NCI-H2227 treated with DMSO at 0.1 percent for 48 hours (cell line): ENCODE measurements around the gene CLDN11.
A peak's percentile ranks its signal among the peaks of the same experiment; 100 is the strongest.

Experiments used
- DNase-seq: peaks from one replicate; lab custom pipeline; 2025; lab: John Stamatoyannopoulos, UW

The CLDN11 gene

GRCh38 chr3:170418422-170419398 lies at the start of gene CLDN11:
CLDN11 (plus strand) TSS chr3:170418868; CDS start chr3:170419067, 199 bp downstream.
- DNase-seq: peak; percentile 54

GRCh38 chr3:170368921-170369320 lies 49.7 kb upstream of the CLDN11 start:
- DNase-seq: no peak

- no peak for DNase-seq
Observed at GRCh38 chr3:170372190-170372879, 46.3 kb upstream of the CLDN11 start.

GRCh38 chr3:170383567-170383966 lies 35.1 kb upstream of the CLDN11 start:
- no peak for DNase-seq

- no peak for DNase-seq
Observed at GRCh38 chr3:170386468-170386867, 32.2 kb upstream of the CLDN11 start.

- no peak for DNase-seq
Observed at GRCh38 chr3:170387950-170388349, 30.7 kb upstream of the CLDN11 start.

GRCh38 chr3:170391108-170391507 lies 27.6 kb upstream of the CLDN11 start:
- no peak for DNase-seq

GRCh38 chr3:170397685-170398084 lies 21.0 kb upstream of the CLDN11 start:
- no peak for DNase-seq

- no peak for DNase-seq
Observed at GRCh38 chr3:170405101-170405500, 13.6 kb upstream of the CLDN11 start.

GRCh38 chr3:170410428-170411029 lies 8.1 kb upstream of the CLDN11 start:
- DNase-seq: peak; percentile 19

GRCh38 chr3:170413291-170413690 lies 5.4 kb upstream of the CLDN11 start:
- no peak for DNase-seq

- peak; percentile 60 for DNase-seq
Observed at GRCh38 chr3:170414202-170414663, 4.4 kb upstream of the CLDN11 start.

GRCh38 chr3:170417090-170417489 lies 1.6 kb upstream of the CLDN11 start:
- no peak for DNase-seq

- no peak for DNase-seq
Observed at GRCh38 chr3:170419557-170420087, 954 bp downstream of the CLDN11 start.

- no peak for DNase-seq
Observed at GRCh38 chr3:170420307-170420821, 1.7 kb downstream of the CLDN11 start.

GRCh38 chr3:170421111-170421641 lies 2.5 kb downstream of the CLDN11 start:
- DNase-seq: no peak

GRCh38 chr3:170421758-170422157 lies 3.1 kb downstream of the CLDN11 start:
- no peak for DNase-seq

GRCh38 chr3:170423001-170423615 lies 4.4 kb downstream of the CLDN11 start:
- no peak for DNase-seq

- DNase-seq: no peak
Observed at GRCh38 chr3:170424879-170425278, 6.2 kb downstream of the CLDN11 start.

GRCh38 chr3:170425491-170426239 lies 7.0 kb downstream of the CLDN11 start:
- peak; percentile 15 for DNase-seq
